Measurements from ENCODE around the gene MACROD2. TPM values are rescaled to one million over a fixed set of nuclear protein-coding genes. Genes with fewer than 3 reads are reported as not detected.

The MACROD2 gene
- total RNA-seq, 4 donors from 2014 or later: 12.6 to 60.3 (median 18.9) TPM

DNA sequence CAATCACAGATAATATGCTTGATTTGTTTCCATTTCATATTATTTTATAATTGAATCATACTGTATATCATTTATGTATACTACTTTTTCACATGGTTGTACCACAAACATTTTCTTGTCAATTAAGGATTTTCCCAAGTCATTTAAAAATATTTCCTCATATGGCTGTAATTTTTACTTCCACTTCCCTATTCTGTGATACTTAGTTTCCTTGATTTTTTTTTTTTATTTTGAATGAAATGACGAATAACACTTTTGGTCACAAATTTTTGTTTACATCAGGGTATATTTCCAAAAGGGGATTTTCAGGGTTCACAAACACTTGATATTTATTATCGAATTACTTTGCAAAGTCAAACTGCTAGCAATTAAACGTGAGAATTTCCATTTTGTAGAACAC, 2062.3 kb downstream of the MACROD2 start:
- 78% methylated on average over 3 of the region's 3 CpGs for WGBS
- no peak overlapping the region for H3K4me3 ChIP-seq
- H3K9me3 ChIP-seq: no peaks in the 10 kb centered on the region
- no peaks in the 10 kb centered on the region for H3K4me1 ChIP-seq
- H3K27ac ChIP-seq: no peak overlapping the region
- no peaks in the 10 kb centered on the region for H3K27me3 ChIP-seq
- TF ChIP-seq POLR2AphosphoS5 (IDR thresholded peaks at IDR 0.05) (no peak), POLR2A (IDR thresholded peaks at IDR 0.05) (no peak), EP300 (IDR thresholded peaks at IDR 0.05) (no peak)
- TF ChIP-seq, protein P1, sequence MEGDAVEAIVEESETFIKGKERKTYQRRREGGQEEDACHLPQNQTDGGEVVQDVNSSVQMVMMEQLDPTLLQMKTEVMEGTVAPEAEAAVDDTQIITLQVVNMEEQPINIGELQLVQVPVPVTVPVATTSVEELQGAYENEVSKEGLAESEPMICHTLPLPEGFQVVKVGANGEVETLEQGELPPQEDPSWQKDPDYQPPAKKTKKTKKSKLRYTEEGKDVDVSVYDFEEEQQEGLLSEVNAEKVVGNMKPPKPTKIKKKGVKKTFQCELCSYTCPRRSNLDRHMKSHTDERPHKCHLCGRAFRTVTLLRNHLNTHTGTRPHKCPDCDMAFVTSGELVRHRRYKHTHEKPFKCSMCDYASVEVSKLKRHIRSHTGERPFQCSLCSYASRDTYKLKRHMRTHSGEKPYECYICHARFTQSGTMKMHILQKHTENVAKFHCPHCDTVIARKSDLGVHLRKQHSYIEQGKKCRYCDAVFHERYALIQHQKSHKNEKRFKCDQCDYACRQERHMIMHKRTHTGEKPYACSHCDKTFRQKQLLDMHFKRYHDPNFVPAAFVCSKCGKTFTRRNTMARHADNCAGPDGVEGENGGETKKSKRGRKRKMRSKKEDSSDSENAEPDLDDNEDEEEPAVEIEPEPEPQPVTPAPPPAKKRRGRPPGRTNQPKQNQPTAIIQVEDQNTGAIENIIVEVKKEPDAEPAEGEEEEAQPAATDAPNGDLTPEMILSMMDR (IDR thresholded peaks at IDR 0.05): no peak
- no peak for DNase-seq (ENCODE audit: low spot score in 2 of 2)
- no peaks in the 10 kb centered on the region for H3K36me3 ChIP-seq

DNA sequence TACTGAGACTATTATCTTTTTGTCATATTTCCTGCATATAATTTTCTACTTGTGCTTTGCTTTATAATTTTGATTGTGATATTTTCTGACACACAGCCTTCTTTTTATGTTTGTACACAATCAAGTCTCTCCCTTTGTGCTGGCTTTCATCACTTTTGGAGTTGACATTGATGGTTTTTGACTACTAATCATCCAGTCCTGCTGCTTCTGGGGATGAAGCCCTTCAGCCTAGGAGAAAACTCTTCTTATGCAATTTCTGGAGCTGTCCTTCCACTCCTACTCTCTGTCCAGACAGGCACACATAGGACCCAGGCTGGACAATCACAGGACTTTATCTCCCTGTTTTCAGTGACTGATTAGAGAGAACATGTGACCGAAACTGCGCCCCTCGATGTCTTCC, 2063.0 kb downstream of the MACROD2 start:
- H3K4me1 ChIP-seq: no peaks in the 10 kb centered on the region
- no peak overlapping the region for H3K4me3 ChIP-seq
- TF ChIP-seq POLR2AphosphoS5 (IDR thresholded peaks at IDR 0.05): no peak
- TF ChIP-seq, protein P1 (IDR thresholded peaks at IDR 0.05): no peak
- no peak for TF ChIP-seq POLR2A (IDR thresholded peaks at IDR 0.05)
- TF ChIP-seq EP300 (IDR thresholded peaks at IDR 0.05): no peak
- H3K9me3 ChIP-seq: no peaks in the 10 kb centered on the region
- H3K36me3 ChIP-seq: no peaks in the 10 kb centered on the region
- DNase-seq (ENCODE audit: low spot score in 2 of 2): no peak
- H3K27ac ChIP-seq: no peak overlapping the region
- H3K27me3 ChIP-seq: no peaks in the 10 kb centered on the region
- WGBS: 97% methylated on average over 3 of the region's 3 CpGs

DNA sequence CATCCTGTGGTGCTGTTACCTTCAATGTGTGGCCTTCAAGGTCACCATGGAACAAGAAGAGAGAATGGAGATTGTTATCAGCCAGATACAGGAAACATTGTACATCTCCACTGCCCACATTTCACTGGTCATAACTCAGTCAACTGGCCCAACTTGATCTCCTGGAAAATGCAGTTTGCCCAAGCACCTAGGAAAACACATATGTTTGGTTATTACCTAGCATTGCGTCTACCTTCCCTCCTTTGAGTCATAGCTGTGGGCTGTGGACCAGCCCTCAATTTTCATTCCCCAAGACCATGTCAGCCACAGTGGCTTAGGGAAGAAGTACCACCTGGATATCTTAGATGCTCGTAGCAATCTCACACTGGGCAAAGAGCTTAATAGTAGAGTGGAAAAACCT, 2064.5 kb downstream of the MACROD2 start:
- Histone ChIP-seq H3K9me3 (no peaks in the 10 kb centered on the region), H3K36me3 (no peaks in the 10 kb centered on the region), H3K27me3 (no peaks in the 10 kb centered on the region), H3K4me1 (peaks cover 10% of the 10 kb centered on the region), H3K27ac (no peak overlapping the region), H3K4me3 (no peak overlapping the region)
- no peak for DNase-seq (ENCODE audit: low spot score in 2 of 2)
- TF ChIP-seq POLR2A (IDR thresholded peaks at IDR 0.05) (no peak), EP300 (IDR thresholded peaks at IDR 0.05) (no peak), POLR2AphosphoS5 (IDR thresholded peaks at IDR 0.05) (no peak)
- TF ChIP-seq, protein P1 (IDR thresholded peaks at IDR 0.05): no peak
- 82% methylated on average over 2 of the region's 2 CpGs for WGBS

DNA sequence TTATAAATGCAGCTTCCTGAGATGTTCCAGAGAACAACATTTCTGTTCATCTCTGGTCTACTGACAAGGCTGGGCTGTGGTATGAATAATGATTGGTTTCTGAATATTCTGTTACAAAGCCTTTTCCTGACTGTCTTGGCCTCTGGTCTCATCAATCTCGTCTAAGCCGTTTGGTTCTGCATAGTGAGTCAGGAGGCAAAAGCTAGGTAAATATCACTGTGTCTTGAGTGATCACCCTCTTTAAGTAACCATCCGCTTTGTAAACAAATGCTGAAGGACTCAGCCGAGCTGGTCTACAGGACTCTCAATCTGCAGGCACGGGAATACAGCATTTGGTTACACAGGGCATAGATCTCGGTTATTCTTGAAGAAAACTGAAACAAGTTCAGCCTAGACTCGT, 2066.0 kb downstream of the MACROD2 start:
- no peak for TF ChIP-seq POLR2AphosphoS5 (IDR thresholded peaks at IDR 0.05)
- TF ChIP-seq POLR2A (IDR thresholded peaks at IDR 0.05): no peak
- no peak for TF ChIP-seq EP300 (IDR thresholded peaks at IDR 0.05)
- TF ChIP-seq, protein P1 (IDR thresholded peaks at IDR 0.05): no peak
- H3K4me1 ChIP-seq: peaks cover 15% of the 10 kb centered on the region
- H3K4me3 ChIP-seq: no peak overlapping the region
- no peak for DNase-seq (ENCODE audit: low spot score in 2 of 2)
- no peak overlapping the region for H3K27ac ChIP-seq
- no peaks in the 10 kb centered on the region for H3K36me3 ChIP-seq
- H3K9me3 ChIP-seq: no peaks in the 10 kb centered on the region
- WGBS: 91% methylated on average over 7 of the region's 7 CpGs
- no peaks in the 10 kb centered on the region for H3K27me3 ChIP-seq

DNA sequence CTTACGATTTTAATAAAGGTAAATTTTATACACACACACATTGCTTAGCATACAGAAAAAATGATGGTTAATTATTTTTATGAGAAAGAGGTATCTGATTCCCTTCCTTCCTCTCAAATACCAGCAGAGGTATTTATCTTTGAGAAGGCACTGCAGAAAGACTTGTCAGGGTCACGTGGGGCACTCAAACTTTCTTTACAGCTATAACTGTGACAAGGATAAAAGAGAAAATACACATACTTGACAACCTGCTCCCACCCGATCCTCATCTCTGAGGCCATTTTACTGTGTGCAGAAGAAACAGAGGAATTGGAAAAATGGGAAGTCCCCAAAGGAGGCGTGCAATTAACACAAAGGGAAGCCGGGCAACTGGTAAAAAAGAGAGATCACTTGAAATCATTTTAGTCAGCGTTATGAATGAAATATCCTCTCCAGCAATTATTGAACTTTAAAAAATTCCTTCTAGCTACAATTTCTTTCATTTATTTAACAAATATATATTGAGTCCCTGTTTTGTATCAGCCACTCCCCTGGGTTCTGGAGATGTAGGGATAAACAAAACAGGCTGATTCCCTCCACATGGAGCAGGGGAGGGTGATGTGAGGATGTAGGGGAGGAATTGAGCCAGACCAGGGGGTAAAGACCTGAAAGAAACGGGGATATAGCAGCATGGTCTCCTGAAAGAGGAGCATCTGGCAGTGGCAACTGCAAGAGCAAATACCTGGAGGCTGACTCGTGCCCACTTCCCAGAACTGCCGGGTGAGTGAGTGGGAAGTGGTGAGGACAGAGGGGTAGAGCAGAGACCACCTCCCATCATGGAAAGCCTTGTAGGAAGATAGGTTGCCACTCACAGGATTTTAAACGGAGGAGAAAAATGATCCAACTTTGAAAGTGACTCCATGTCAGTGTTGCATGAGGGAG, 2067.6 kb downstream of the MACROD2 start:
- no peaks in the 10 kb centered on the region for H3K36me3 ChIP-seq
- WGBS: 75% methylated on average over 10 of the region's 10 CpGs
- no peaks in the 10 kb centered on the region for H3K9me3 ChIP-seq
- H3K27me3 ChIP-seq: no peaks in the 10 kb centered on the region
- no peak overlapping the region for H3K27ac ChIP-seq
- DNase-seq (ENCODE audit: low spot score in 2 of 2): no peak
- H3K4me1 ChIP-seq: peaks cover 15% of the 10 kb centered on the region
- no peak for TF ChIP-seq EP300 (IDR thresholded peaks at IDR 0.05)
- TF ChIP-seq POLR2A (IDR thresholded peaks at IDR 0.05): no peak
- no peak for TF ChIP-seq POLR2AphosphoS5 (IDR thresholded peaks at IDR 0.05)
- TF ChIP-seq, protein P1 (IDR thresholded peaks at IDR 0.05): no peak
- no peak overlapping the region for H3K4me3 ChIP-seq

Data from suprapubic skin (tissue), 4 donors.